PFSK-1 (cell line): ENCODE results near the gene SNRNP200.

ENCODE experiments used
- FOXP2 ChIP-seq: optimal IDR thresholded peaks from 2 replicates; pipeline ENCODE3; 2011; ENCODE audit warnings: borderline replicate concordance, control low read depth, inconsistent platforms; ENCODE audit not compliant: insufficient read depth; ENCODE audit errors: extremely low read length, extremely low read depth
- POLR2AphosphoS5 ChIP-seq: IDR thresholded peaks from 2 replicates; pipeline ENCODE4 v1.6.1; 2012; ENCODE audit warnings: low read depth, mild to moderate bottlenecking, control low read depth, low read length, moderate library complexity
- SIN3A ChIP-seq: IDR thresholded peaks from 2 replicates; pipeline ENCODE4 v1.6.1; 2012; ENCODE audit warnings: mild to moderate bottlenecking, low read length, moderate library complexity, borderline replicate concordance; ENCODE audit not compliant: insufficient read depth
- TAF1 ChIP-seq: IDR thresholded peaks from 2 replicates; pipeline ENCODE4 v1.6.1; 2012; ENCODE audit warnings: low read length, control low read depth, borderline replicate concordance; ENCODE audit not compliant: insufficient read depth
- TF ChIP-seq, protein P1 (sequence below), 2 experiments: IDR thresholded peaks; 2 replicates each; pipeline versions ENCODE4 v1.6.1 to v1.8.0; 2011 to 2012; ENCODE audit warnings: low read depth in 2 of 2, low read length in 2 of 2, control low read depth in 1 of 2, inconsistent platforms in 1 of 2, mild to moderate bottlenecking in 1 of 2, moderate library complexity in 1 of 2; ENCODE audit not compliant: insufficient read depth in 1 of 2

SNRNP200 gene

GRCh38 chr2:96317584-96317997, 12.2 kb upstream of the SNRNP200 start:
- TF ChIP-seq TAF1, result no peak
- no peak for TF ChIP-seq FOXP2
- no peak for TF ChIP-seq POLR2AphosphoS5
- TF ChIP-seq, protein P1, sequence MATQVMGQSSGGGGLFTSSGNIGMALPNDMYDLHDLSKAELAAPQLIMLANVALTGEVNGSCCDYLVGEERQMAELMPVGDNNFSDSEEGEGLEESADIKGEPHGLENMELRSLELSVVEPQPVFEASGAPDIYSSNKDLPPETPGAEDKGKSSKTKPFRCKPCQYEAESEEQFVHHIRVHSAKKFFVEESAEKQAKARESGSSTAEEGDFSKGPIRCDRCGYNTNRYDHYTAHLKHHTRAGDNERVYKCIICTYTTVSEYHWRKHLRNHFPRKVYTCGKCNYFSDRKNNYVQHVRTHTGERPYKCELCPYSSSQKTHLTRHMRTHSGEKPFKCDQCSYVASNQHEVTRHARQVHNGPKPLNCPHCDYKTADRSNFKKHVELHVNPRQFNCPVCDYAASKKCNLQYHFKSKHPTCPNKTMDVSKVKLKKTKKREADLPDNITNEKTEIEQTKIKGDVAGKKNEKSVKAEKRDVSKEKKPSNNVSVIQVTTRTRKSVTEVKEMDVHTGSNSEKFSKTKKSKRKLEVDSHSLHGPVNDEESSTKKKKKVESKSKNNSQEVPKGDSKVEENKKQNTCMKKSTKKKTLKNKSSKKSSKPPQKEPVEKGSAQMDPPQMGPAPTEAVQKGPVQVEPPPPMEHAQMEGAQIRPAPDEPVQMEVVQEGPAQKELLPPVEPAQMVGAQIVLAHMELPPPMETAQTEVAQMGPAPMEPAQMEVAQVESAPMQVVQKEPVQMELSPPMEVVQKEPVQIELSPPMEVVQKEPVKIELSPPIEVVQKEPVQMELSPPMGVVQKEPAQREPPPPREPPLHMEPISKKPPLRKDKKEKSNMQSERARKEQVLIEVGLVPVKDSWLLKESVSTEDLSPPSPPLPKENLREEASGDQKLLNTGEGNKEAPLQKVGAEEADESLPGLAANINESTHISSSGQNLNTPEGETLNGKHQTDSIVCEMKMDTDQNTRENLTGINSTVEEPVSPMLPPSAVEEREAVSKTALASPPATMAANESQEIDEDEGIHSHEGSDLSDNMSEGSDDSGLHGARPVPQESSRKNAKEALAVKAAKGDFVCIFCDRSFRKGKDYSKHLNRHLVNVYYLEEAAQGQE (IDR thresholded peaks at IDR 0.05; ENCODE audit: insufficient read depth in 1 of 2, low read depth in 2 of 2, low read length in 2 of 2), result no peak
- no peak for TF ChIP-seq SIN3A

- TF ChIP-seq FOXP2, result no peak
- no peak for TF ChIP-seq POLR2AphosphoS5
- TF ChIP-seq TAF1, result no peak
- TF ChIP-seq, protein P1 (IDR thresholded peaks at IDR 0.05; ENCODE audit: insufficient read depth in 1 of 2, low read depth in 2 of 2, low read length in 2 of 2), result no peak
- no peak for TF ChIP-seq SIN3A
Measured at GRCh38 chr2:96316999-96317398, 11.7 kb upstream of the SNRNP200 start.

DNA sequence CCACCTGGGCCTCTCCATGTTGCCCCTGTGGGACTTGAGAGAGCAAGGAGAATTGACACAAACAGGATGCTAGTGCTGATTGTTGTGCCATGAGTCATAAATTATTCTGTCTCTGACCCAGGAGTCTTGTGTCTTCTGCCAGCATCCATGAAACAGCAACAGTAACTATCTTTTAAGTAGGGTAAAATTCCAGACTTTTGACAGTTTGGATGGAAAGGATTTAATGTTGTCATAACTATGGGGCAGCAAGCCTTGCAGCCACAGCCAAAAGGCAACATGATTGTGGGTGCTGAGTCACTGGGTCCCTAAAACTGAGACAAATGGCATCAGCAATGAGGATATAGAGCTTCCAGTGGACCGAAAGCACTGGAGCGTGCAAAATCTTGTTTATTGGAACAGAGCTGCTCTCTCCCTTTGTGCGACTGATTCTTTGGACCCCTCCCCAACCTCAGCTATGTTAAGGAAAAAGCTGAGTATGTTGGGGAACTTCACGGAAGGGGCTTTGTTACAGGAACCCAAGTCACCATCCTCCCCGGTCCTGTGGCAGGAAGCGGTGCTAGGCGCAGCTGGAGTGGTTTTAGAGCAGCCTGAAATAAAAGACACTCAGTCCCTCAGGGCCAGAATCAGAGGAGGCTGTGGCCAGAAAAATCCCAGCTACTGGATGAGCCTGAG, 10.2 kb upstream of the SNRNP200 start:
- TF ChIP-seq TAF1 (no peak), FOXP2 (peak; percentile 10)
- TF ChIP-seq, protein P1 (IDR thresholded peaks at IDR 0.05; ENCODE audit: insufficient read depth in 1 of 2, low read depth in 2 of 2, low read length in 2 of 2), result no peak

- TF ChIP-seq, protein P1 (IDR thresholded peaks at IDR 0.05; ENCODE audit: insufficient read depth in 1 of 2, low read depth in 2 of 2, low read length in 2 of 2), result no peak
- no peak for TF ChIP-seq POLR2AphosphoS5
- no peak for TF ChIP-seq TAF1
- TF ChIP-seq FOXP2, result no peak
- TF ChIP-seq SIN3A, result no peak
Measured at GRCh38 chr2:96315005-96315399, 9.7 kb upstream of the SNRNP200 start.

- TF ChIP-seq, protein P1 (IDR thresholded peaks at IDR 0.05; ENCODE audit: insufficient read depth in 1 of 2, low read depth in 2 of 2, low read length in 2 of 2), result no peak
- no peak for TF ChIP-seq POLR2AphosphoS5
- TF ChIP-seq TAF1, result no peak
- TF ChIP-seq SIN3A, result no peak
- TF ChIP-seq FOXP2, result no peak
Measured at GRCh38 chr2:96308248-96308647, 2.9 kb upstream of the SNRNP200 start.
